ENCODE measurements around the gene COMMD6. TPM values are rescaled to one million over a fixed set of nuclear protein-coding genes. Genes with fewer than 3 reads are reported as not detected.

COMMD6 gene
- total and polyA plus RNA-seq, 2 experiments from 2014 or later = 34.9 to 339 TPM

GRCh38 chr13:75544681-75545330, 7.2 kb upstream of the COMMD6 start:
- H3K9me3 Mint-ChIP-seq = no peaks in the 10 kb centered on the region
- no peak overlapping the region for H2AFZ ChIP-seq
- H3K27me3 ChIP-seq (ENCODE audit: insufficient read depth) = no peaks in the 10 kb centered on the region
- no peaks in the 10 kb centered on the region for H3F3A ChIP-seq (replicated peaks; ENCODE audit: low read depth)
- H3K9me2 ChIP-seq (ENCODE audit: insufficient read depth) = no peaks in the 10 kb centered on the region
- no peak for ATAC-seq
- no peak for DNase-seq (ENCODE audit: low spot score)
- no peak overlapping the region for H3K4me2 ChIP-seq
- H3K4me3 ChIP-seq = no peak overlapping the region
- no peak overlapping the region for H3K4me3 Mint-ChIP-seq
- H3K36me3 ChIP-seq (ENCODE audit: insufficient read depth) = no peaks in the 10 kb centered on the region
- no peaks in the 10 kb centered on the region for H3K36me3 Mint-ChIP-seq (ENCODE audit: low read depth)
- H3K4me1 ChIP-seq (ENCODE audit: insufficient read depth) = peaks cover 4% of the 10 kb centered on the region
- H3K27me3 Mint-ChIP-seq (ENCODE audit: insufficient read depth, low read depth, poor library complexity) = peaks cover 3% of the 10 kb centered on the region
- no peaks in the 10 kb centered on the region for H3K79me2 ChIP-seq (replicated peaks; ENCODE audit: insufficient read depth)
- H3K27ac Mint-ChIP-seq = no peak overlapping the region
- TF ChIP-seq REST (IDR thresholded peaks at IDR 0.05; ENCODE audit: unreplicated experiment) (no peak), ZNF114 (CRISPR knock-in tag; IDR thresholded peaks at IDR 0.05) (no peak), NANOG (IDR thresholded peaks at IDR 0.05; ENCODE audit: borderline replicate concordance) (no peak), EZH2phosphoT487 (IDR thresholded peaks at IDR 0.05; ENCODE audit: unreplicated experiment) (no peak), JUNB (IDR thresholded peaks at IDR 0.05; ENCODE audit: unreplicated experiment) (no peak), ZNF331 (CRISPR knock-in tag; IDR thresholded peaks at IDR 0.05; ENCODE audit: low read depth) (no peak), STAT1 (IDR thresholded peaks at IDR 0.05; ENCODE audit: unreplicated experiment) (no peak), ZNF462 (CRISPR knock-in tag; IDR thresholded peaks at IDR 0.05) (no peak), ETS1 (IDR thresholded peaks at IDR 0.05) (no peak), EZH2 (IDR thresholded peaks at IDR 0.05; ENCODE audit: low read depth, unreplicated experiment) (no peak), CREB1 (CRISPR knock-in tag; IDR thresholded peaks at IDR 0.05; ENCODE audit: low read depth) (no peak), POLR2AphosphoS5 (IDR thresholded peaks at IDR 0.05; ENCODE audit: low read depth) (no peak), CTCF (conservative IDR thresholded peaks at IDR 0.05; ENCODE audit: low read depth in 2 of 2) (no peak)
- H4K20me1 ChIP-seq (replicated peaks; ENCODE audit: insufficient read depth) = no peaks in the 10 kb centered on the region
- peaks cover 5% of the 10 kb centered on the region for H3K4me1 Mint-ChIP-seq
- no peak overlapping the region for H3K27ac ChIP-seq (ENCODE audit: low read depth)
